Natural killer cell (primary cell): ENCODE results near the gene C2orf66. TPM values are rescaled to one million over a fixed set of nuclear protein-coding genes. Genes with fewer than 3 reads are reported as not detected.

Experiments used
- ATAC-seq, 3 donors: fragments of 150-1000 bp in 2 of 3; fragments of 200-7000 bp in 1 of 3; cut with Tn5 transposase; 1 replicate in 1 of 3; 2 replicates in 2 of 3; pipeline ENCODE4 v1.10.0; 2021; ENCODE audit warnings: mild to moderate bottlenecking in 2 of 3, moderate library complexity in 2 of 3
- DNase-seq, 2 donors: peaks; one replicate each; pipeline versions ENCODE4 v3.0.0 to v3.0.0-alpha.2; 2013 to 2021; ENCODE audit warnings: mixed read lengths in 1 of 2
- H3K27ac ChIP-seq: one replicate; pipeline ENCODE4 v1.5.1; 2013; ENCODE audit warnings: mild to moderate bottlenecking, low read length
- H3K27me3 ChIP-seq: one replicate; pipeline ENCODE4 v1.6.1; 2013; ENCODE audit warnings: low read length; ENCODE audit not compliant: control insufficient read depth, insufficient read depth
- H3K36me3 ChIP-seq: one replicate; pipeline ENCODE4 v1.6.1; 2013; ENCODE audit warnings: low read length; ENCODE audit not compliant: control insufficient read depth, insufficient read depth
- H3K4me1 ChIP-seq: one replicate; pipeline ENCODE4 v1.6.1; 2013; ENCODE audit warnings: low read length; ENCODE audit not compliant: control insufficient read depth, insufficient read depth
- H3K4me3 ChIP-seq: one replicate; pipeline ENCODE4 v1.5.1; 2013; ENCODE audit warnings: low read length
- H3K9me3 ChIP-seq: one replicate; pipeline ENCODE4 v1.6.1; 2013; ENCODE audit warnings: low read length; ENCODE audit not compliant: control insufficient read depth, insufficient read depth
- H3K27ac Mint-ChIP-seq, 2 donors: one replicate each; pipeline ENCODE4 v1.8.0; 2022; ENCODE audit warnings: mild to moderate bottlenecking in 2 of 2, mixed read lengths in 2 of 2, moderate library complexity in 1 of 2
- H3K27me3 Mint-ChIP-seq, 2 donors: one replicate each; pipeline ENCODE4 v1.8.0; 2022; ENCODE audit warnings: low read depth in 2 of 2, mixed read lengths in 2 of 2
- H3K36me3 Mint-ChIP-seq: one replicate; pipeline ENCODE4 v1.8.0; 2022; ENCODE audit warnings: mixed read lengths
- H3K4me1 Mint-ChIP-seq, 2 donors: one replicate each; pipeline ENCODE4 v1.8.0; 2022; ENCODE audit warnings: mixed read lengths in 2 of 2
- H3K4me3 Mint-ChIP-seq: one replicate; pipeline ENCODE4 v1.8.0; 2022; ENCODE audit warnings: mild to moderate bottlenecking, moderate library complexity, mixed read lengths
- H3K9me3 Mint-ChIP-seq, 2 donors: one replicate each; pipeline ENCODE4 v1.8.0; 2022; ENCODE audit warnings: mixed read lengths in 2 of 2
- CTCF ChIP-seq: fragments of 200-600 bp; IDR thresholded peaks from one replicate; pipeline ENCODE4 v1.8.0; 2022; ENCODE audit warnings: antibody characterized with exemption
- WGBS: methylation state at CpG from one replicate; pipeline ENCODE4 v1.1.7; 2013; ENCODE audit warnings: missing lambda C conversion rate; ENCODE audit not compliant: insufficient coverage; 5-methylcytosine and 5-hydroxymethylcytosine counted together
- intact Hi-C: fragments of 100-400 bp; cut with micrococcal nuclease; formaldehyde crosslinking; loops from one replicate; pipeline ENCODE4 v1.14.2; 2022
- total RNA-seq, 4 donors: library from RNA; stranded (reverse); fragments of 120-200 nt in 1 of 4; gene quantifications; one replicate each; pipeline versions ENCODE4 v1.2.3 to v1.2.4, GENCODE V29; 2013 to 2022

The C2orf66 gene
- total RNA-seq, 3 donors from 2014 or later (not counting 1 experiment from before 2014, with no cell fraction given): not detected

GRCh38 chr2:196808083-196808665, 981 bp downstream of the C2orf66 start:
- Histone ChIP-seq H3K4me1 (no peaks in the 10 kb centered on the region), H3K9me3 (no peaks in the 10 kb centered on the region), H3K27ac (no peak overlapping the region), H3K36me3 (no peaks in the 10 kb centered on the region), H3K4me3 (no peak overlapping the region), H3K27me3 (peaks cover 9% of the 10 kb centered on the region)
- Mint-ChIP-seq H3K27ac (no peak overlapping the region), H3K9me3 (no peaks in the 10 kb centered on the region), H3K36me3 (no peaks in the 10 kb centered on the region), H3K27me3 (peaks cover 33 to 38% of the 10 kb centered on the region in 2 donors), H3K4me3 (no peak overlapping the region), H3K4me1 (no peaks in the 10 kb centered on the region)
- DNase-seq (no peak), ATAC-seq (no peak)
- TF ChIP-seq CTCF: no peak
- intact Hi-C loops: no loop called here
- 83% methylated on average over 2 of the region's 2 CpGs for WGBS

- Mint-ChIP-seq H3K9me3 (no peaks in the 10 kb centered on the region), H3K36me3 (no peaks in the 10 kb centered on the region), H3K27me3 (peaks cover 23 to 29% of the 10 kb centered on the region in 2 donors), H3K4me1 (peaks cover 8 to 10% of the 10 kb centered on the region in 2 donors), H3K27ac (no peak overlapping the region), H3K4me3 (no peak overlapping the region)
- ATAC-seq (no peak), DNase-seq (no peak)
- Histone ChIP-seq H3K4me3 (no peak overlapping the region), H3K27me3 (peaks cover 2% of the 10 kb centered on the region), H3K27ac (no peak overlapping the region), H3K36me3 (no peaks in the 10 kb centered on the region), H3K4me1 (peaks cover 6% of the 10 kb centered on the region), H3K9me3 (no peaks in the 10 kb centered on the region)
- intact Hi-C loops: no loop called here
- TF ChIP-seq CTCF: no peak
- 10% methylated on average over 1 of the region's 1 CpG for WGBS
Observed at GRCh38 chr2:196804381-196804780, 4.8 kb downstream of the C2orf66 start.

DNA sequence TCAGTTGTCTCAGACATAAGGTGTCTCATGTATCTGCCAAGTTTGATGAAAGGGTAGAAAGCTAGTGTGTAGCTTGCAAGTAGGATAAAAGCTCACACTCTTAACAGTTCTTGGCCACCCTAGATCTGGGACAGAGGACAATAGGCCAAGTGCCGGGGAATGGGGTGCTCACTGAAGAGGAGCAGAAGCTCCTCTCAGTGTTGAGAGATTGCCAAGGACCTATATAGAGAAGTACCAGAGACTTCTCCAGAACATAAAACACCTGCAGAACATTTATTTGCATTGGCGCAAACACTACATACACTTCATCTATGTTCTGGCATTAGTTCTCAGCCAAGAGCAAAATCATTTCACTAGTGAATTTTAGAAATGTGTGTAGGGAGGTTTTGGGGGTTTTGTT, 6.8 kb downstream of the C2orf66 start:
- H3K27ac ChIP-seq: no peak overlapping the region
- ATAC-seq (no peak), DNase-seq (no peak)
- WGBS: no CpG with 5 or more reads among the region's 2 CpGs
- no peaks in the 10 kb centered on the region for H3K27me3 ChIP-seq
- intact Hi-C loops: no loop called here
- Mint-ChIP-seq H3K27ac (no peak overlapping the region), H3K4me3 (no peak overlapping the region), H3K4me1 (peaks cover 14 to 19% of the 10 kb centered on the region in 2 donors), H3K36me3 (peaks cover under 1% of the 10 kb centered on the region), H3K9me3 (no peaks in the 10 kb centered on the region), H3K27me3 (peaks cover 23 to 29% of the 10 kb centered on the region in 2 donors)
- no peaks in the 10 kb centered on the region for H3K9me3 ChIP-seq
- peaks cover 17% of the 10 kb centered on the region for H3K4me1 ChIP-seq
- peaks cover 3% of the 10 kb centered on the region for H3K36me3 ChIP-seq
- no peak overlapping the region for H3K4me3 ChIP-seq
- TF ChIP-seq CTCF: no peak
